ENCODE measurements around the gene MYO1F.
"Not testable (repeated sequence)": the region's sequence is repeated elsewhere in the genome, so short reads cannot be mapped to it uniquely, and the experiment has no call there.

Gene MYO1F

DNA sequence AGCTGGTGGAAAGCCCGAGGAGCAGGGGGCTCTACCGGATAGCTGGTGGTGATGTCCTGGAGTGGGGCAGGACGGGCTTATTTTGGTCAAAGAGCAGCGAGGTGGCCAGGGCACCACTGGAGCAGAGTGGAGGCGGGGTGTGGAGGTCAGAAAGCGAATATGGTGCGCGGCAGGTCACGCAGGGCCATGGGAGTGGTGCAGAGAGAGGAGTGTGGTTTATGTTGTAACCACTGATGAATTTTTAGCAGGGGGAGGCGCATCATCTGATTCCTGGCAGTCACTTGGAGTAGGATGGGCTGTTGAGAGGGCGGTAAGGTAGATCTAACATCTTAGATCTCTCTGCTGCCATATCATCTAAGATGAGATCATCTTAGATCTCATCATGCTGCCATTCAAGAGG lies 61.9 kb downstream of the MYO1F start:
- in situ Hi-C loops (cut with HindIII; ENCODE audit: low pct_ligation_motif_present, low sequenced_read_pairs), result no loop called here
- Histone ChIP-seq H3K27ac (no peak overlapping the region), H3K27me3 (replicated peaks) (no peaks in the 10 kb centered on the region), H3K4me3 (ENCODE audit: low read depth, low read length) (no peak overlapping the region), H3K36me3 (replicated peaks) (no peaks in the 10 kb centered on the region)
- no peak for TF ChIP-seq CTCF (IDR thresholded peaks at IDR 0.05; ENCODE audit: low read depth, low read length, missing control alignments)
- DNase-seq, result no peak

- H3K27me3 ChIP-seq (replicated peaks); in situ Hi-C loops (cut with HindIII; ENCODE audit: low pct_ligation_motif_present, low sequenced_read_pairs); DNase-seq; H3K36me3 ChIP-seq (replicated peaks): not testable (repeated sequence)
- Histone ChIP-seq H3K4me3 (ENCODE audit: low read depth, low read length) (peak overlapping the region; percentile 73), H3K27ac (peak overlapping the region; percentile 99)
Measured at GRCh38 chr19:8514505-8515009, 62.7 kb downstream of the MYO1F start.

DNA sequence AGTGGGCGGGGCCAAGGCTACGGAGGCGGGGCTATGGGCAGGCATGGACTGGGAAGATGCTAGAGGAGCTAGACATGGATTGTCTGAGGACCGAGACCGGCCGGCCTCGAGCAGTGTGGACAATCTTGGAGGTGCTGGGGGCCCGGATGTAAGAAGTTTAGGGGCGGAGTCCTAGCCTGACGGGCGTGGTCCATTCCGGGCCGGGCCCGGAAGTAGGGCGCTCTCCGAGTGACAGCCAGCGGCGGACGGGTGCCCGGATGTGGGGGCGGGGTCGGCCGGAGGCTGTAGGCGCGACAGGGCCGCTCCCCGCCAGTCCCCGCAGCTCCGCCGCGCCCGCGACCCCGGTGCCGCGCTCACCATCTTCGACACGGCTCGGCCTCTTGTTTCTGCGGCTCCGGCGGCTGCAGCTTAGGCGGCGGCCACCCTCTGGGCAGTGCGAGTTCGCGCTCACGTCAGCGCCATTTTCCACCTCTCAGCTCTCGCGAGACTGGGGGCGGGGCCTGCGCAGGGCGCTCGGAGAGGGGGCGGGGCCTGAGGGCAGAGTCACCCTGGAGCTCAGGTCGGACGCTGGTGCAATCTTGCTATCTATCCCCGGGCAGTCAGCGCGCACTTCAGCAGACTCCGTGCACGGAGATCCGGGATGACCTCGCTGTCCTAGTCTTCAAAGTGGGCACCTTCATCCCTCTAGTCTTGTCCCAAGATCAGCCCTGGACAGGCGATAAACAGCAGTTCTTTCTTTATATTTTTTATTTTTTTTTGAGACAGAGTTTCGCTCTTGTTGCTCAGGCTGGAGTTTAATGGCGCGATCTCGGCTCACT lies 63.3 kb downstream of the MYO1F start, which contains the start of gene ZNF414:
ZNF414 (minus strand) TSS at position 481 of the 818 bp plus-strand sequence; CDS start at position 360, 121 bp downstream.
- Histone ChIP-seq H3K36me3 (replicated peaks) (no peaks in the 10 kb centered on the region), H3K4me3 (ENCODE audit: low read depth, low read length) (peak within 1 kb of the TSS; percentile 73), H3K27ac (peak within 1 kb of the TSS; percentile 99), H3K27me3 (replicated peaks) (no peaks in the 10 kb centered on the region)
- no peak for TF ChIP-seq CTCF (IDR thresholded peaks at IDR 0.05; ENCODE audit: low read depth, low read length, missing control alignments)
- in situ Hi-C loops (cut with HindIII; ENCODE audit: low pct_ligation_motif_present, low sequenced_read_pairs), result no loop called here
- peak; percentile 97 for DNase-seq

DNA sequence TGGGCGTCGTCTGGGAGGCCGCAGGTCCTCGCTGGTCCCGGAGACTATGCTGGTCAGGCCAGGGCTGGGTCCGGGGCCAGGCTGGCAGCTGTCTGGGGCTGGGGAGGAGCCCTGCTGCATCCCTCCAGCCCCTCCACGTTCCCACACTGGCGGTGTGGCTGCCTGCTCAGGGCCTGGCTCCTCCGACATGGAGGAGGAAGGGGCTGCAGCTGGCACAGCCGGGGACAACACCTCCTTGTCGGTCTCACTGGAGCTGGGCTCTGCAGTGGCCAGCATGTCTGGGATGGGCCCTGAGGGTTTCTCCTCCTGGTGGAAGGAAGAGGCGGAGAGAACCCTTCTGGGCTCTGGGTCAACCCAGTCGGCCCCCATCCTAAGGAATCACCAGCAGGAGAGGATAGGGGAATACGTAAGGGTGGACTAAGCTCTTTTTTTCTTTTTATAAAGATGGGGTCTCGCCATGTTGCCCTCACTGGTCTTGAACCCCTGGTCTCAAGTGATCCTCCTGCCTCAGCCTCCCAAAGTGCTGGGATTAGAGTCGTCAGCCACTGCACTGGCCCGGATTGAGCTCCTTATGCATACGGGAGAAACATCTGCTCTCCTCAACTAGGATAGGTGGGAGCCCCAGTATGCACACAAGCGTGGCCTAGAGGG lies 64.1 kb downstream of the MYO1F start:
- Histone ChIP-seq H3K4me3 (ENCODE audit: low read depth, low read length) (peak overlapping the region; percentile 73), H3K27ac (peak overlapping the region; percentile 99), H3K27me3 (replicated peaks) (no peaks in the 10 kb centered on the region), H3K36me3 (replicated peaks) (no peaks in the 10 kb centered on the region)
- no peak for DNase-seq
- TF ChIP-seq CTCF (IDR thresholded peaks at IDR 0.05; ENCODE audit: low read depth, low read length, missing control alignments), result no peak
- in situ Hi-C loops (cut with HindIII; ENCODE audit: low pct_ligation_motif_present, low sequenced_read_pairs), result no loop called here

- no peak overlapping the region for H3K27ac ChIP-seq
- no peak overlapping the region for H3K4me3 ChIP-seq (ENCODE audit: low read depth, low read length)
- in situ Hi-C loops (cut with HindIII; ENCODE audit: low pct_ligation_motif_present, low sequenced_read_pairs), result no loop called here
- H3K36me3 ChIP-seq (replicated peaks), result no peaks in the 10 kb centered on the region
- no peak for DNase-seq
- no peak for TF ChIP-seq CTCF (IDR thresholded peaks at IDR 0.05; ENCODE audit: low read depth, low read length, missing control alignments)
- H3K27me3 ChIP-seq (replicated peaks), result no peaks in the 10 kb centered on the region
Measured at GRCh38 chr19:8512115-8512967, 64.9 kb downstream of the MYO1F start.

Data from brain microvascular endothelial cell (primary cell).